ENCODE measurements around the gene ST3GAL2. TPM values are rescaled to one million over a fixed set of nuclear protein-coding genes. Genes with fewer than 3 reads are reported as not detected.

Gene ST3GAL2
- total RNA-seq, 1 experiment from 2014 or later, result 9.7 TPM

- H3K27me3 Mint-ChIP-seq (ENCODE audit: unreplicated experiment), result no peaks in the 10 kb centered on the region
- H3K36me3 Mint-ChIP-seq (ENCODE audit: insufficient read depth, unreplicated experiment), result peaks cover 5% of the 10 kb centered on the region
- CTCF ChIA-PET, result interaction anchor here (0.7 kb wide), 1 partner anchor 17 kb away, joined by 9 read pairs; no protein-coding TSS in a partner anchor
- BruUV-seq (replicated peaks), result no TSS peak
- peaks cover 2% of the 10 kb centered on the region for H3K9me3 Mint-ChIP-seq (ENCODE audit: low read depth, unreplicated experiment)
- H3K27ac Mint-ChIP-seq (ENCODE audit: unreplicated experiment), result no peak overlapping the region
- no peaks in the 10 kb centered on the region for H3K4me1 Mint-ChIP-seq (ENCODE audit: low read depth, unreplicated experiment)
- intact Hi-C loops (cut with micrococcal nuclease; ENCODE audit: unreplicated experiment), result no loop called here
- H3K4me3 Mint-ChIP-seq (ENCODE audit: low read depth, unreplicated experiment), result no peak overlapping the region
- no peak for TF ChIP-seq CTCF (IDR thresholded peaks at IDR 0.05; ENCODE audit: unreplicated experiment)
- no peak for DNase-seq
Measured at GRCh38 chr16:70392606-70393005, 46.3 kb downstream of the ST3GAL2 start.

GRCh38 chr16:70391881-70392481, 46.9 kb downstream of the ST3GAL2 start:
- Mint-ChIP-seq H3K9me3 (ENCODE audit: low read depth, unreplicated experiment) (peaks cover 2% of the 10 kb centered on the region), H3K27me3 (ENCODE audit: unreplicated experiment) (no peaks in the 10 kb centered on the region), H3K4me3 (ENCODE audit: low read depth, unreplicated experiment) (no peak overlapping the region), H3K36me3 (ENCODE audit: insufficient read depth, unreplicated experiment) (peaks cover 5% of the 10 kb centered on the region), H3K27ac (ENCODE audit: unreplicated experiment) (no peak overlapping the region), H3K4me1 (ENCODE audit: low read depth, unreplicated experiment) (no peaks in the 10 kb centered on the region)
- DNase-seq, result no peak
- no peak for TF ChIP-seq CTCF (IDR thresholded peaks at IDR 0.05; ENCODE audit: unreplicated experiment)
- CTCF ChIA-PET, result interaction anchor here (0.6 to 0.7 kb wide), 2 partner anchors 18 to 65 kb away, joined by 3 to 9 read pairs; no protein-coding TSS in a partner anchor
- intact Hi-C loops (cut with micrococcal nuclease; ENCODE audit: unreplicated experiment), result no loop called here
- no TSS peak for BruUV-seq (replicated peaks)

GRCh38 chr16:70391446-70391845, 47.5 kb downstream of the ST3GAL2 start:
- H3K4me3 Mint-ChIP-seq (ENCODE audit: low read depth, unreplicated experiment), result no peak overlapping the region
- peaks cover 5% of the 10 kb centered on the region for H3K36me3 Mint-ChIP-seq (ENCODE audit: insufficient read depth, unreplicated experiment)

GRCh38 chr16:70390774-70391173, 48.1 kb downstream of the ST3GAL2 start:
- no peaks in the 10 kb centered on the region for H3K4me1 Mint-ChIP-seq (ENCODE audit: low read depth, unreplicated experiment)
- H3K36me3 Mint-ChIP-seq (ENCODE audit: insufficient read depth, unreplicated experiment), result peaks cover 5% of the 10 kb centered on the region
- H3K27ac Mint-ChIP-seq (ENCODE audit: unreplicated experiment), result no peak overlapping the region
- H3K9me3 Mint-ChIP-seq (ENCODE audit: low read depth, unreplicated experiment), result peaks cover 2% of the 10 kb centered on the region
- DNase-seq, result no peak
- TF ChIP-seq CTCF (IDR thresholded peaks at IDR 0.05; ENCODE audit: unreplicated experiment), result no peak
- BruUV-seq (replicated peaks), result no TSS peak
- no peaks in the 10 kb centered on the region for H3K27me3 Mint-ChIP-seq (ENCODE audit: unreplicated experiment)
- no peak overlapping the region for H3K4me3 Mint-ChIP-seq (ENCODE audit: low read depth, unreplicated experiment)
- CTCF ChIA-PET, result interaction anchor here (0.5 to 0.6 kb wide), 2 partner anchors 10 to 1169 kb away, joined by 3 to 4 read pairs; no protein-coding TSS in a partner anchor
- intact Hi-C loops (cut with micrococcal nuclease; ENCODE audit: unreplicated experiment), result no loop called here

More at GRCh38 chr16:70391446-70391845, 47.5 kb downstream of the ST3GAL2 start:
- CTCF ChIA-PET, result no interaction called here
- no TSS peak for BruUV-seq (replicated peaks)
- no peak for TF ChIP-seq CTCF (IDR thresholded peaks at IDR 0.05; ENCODE audit: unreplicated experiment)
- Mint-ChIP-seq H3K27me3 (ENCODE audit: unreplicated experiment) (no peaks in the 10 kb centered on the region), H3K4me1 (ENCODE audit: low read depth, unreplicated experiment) (no peaks in the 10 kb centered on the region), H3K9me3 (ENCODE audit: low read depth, unreplicated experiment) (peaks cover 2% of the 10 kb centered on the region), H3K27ac (ENCODE audit: unreplicated experiment) (no peak overlapping the region)
- no peak for DNase-seq
- intact Hi-C loops (cut with micrococcal nuclease; ENCODE audit: unreplicated experiment), result no loop called here
